ENCODE data around the gene ZNF440.
A peak's percentile ranks its signal among the peaks of the same experiment; 100 is the strongest.
"Not testable (repeated sequence)": the region's sequence is repeated elsewhere in the genome, so short reads cannot be mapped to it uniquely, and the experiment has no call there.

Gene ZNF440

GRCh38 chr19:11828957-11829876 lies 15.1 kb downstream of the ZNF440 start:
- DNase-seq: not testable (repeated sequence)

DNA sequence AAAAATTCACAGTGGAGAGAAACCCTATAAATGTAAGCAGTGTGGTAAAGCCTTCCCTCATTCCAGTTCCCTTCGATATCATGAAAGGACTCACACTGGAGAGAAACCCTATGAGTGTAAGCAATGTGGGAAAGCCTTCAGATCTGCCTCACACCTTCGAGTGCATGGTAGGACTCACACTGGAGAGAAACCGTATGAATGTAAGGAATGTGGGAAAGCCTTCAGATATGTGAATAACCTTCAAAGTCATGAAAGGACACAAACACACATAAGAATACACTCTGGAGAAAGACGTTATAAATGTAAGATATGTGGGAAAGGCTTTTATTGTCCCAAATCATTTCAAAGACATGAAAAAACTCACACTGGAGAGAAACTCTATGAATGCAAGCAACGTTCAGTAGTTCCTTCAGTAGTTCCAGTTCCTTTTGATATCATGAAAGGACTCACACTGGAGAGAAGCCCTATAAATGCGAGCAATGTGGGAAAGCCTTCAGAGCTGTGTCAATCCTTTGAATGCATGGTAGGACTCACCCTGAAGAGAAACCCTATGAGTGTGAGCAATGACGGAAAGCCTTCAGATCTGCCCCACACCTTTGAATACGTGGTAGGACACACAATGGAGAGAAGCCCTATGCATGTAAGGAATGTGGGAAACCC lies 18.3 kb downstream of the ZNF440 start:
- DNase-seq: no peak

DNA sequence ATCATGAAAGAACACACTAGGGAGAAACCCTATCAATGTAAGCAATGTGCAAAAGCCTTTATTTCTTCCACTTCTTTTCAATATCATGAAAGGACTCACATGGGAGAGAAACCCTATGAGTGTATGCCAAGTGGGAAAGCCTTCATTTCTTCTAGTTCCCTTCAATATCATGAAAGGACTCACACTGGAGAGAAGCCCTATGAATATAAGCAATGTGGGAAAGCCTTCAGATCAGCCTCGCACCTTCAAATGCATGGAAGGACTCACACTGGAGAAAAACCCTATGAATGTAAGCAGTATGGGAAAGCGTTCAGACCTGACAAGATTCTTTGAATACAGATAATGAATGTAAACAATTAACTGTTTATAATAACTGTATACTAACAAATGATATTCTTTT lies 19.5 kb downstream of the ZNF440 start:
- DNase-seq: no peak

DNA sequence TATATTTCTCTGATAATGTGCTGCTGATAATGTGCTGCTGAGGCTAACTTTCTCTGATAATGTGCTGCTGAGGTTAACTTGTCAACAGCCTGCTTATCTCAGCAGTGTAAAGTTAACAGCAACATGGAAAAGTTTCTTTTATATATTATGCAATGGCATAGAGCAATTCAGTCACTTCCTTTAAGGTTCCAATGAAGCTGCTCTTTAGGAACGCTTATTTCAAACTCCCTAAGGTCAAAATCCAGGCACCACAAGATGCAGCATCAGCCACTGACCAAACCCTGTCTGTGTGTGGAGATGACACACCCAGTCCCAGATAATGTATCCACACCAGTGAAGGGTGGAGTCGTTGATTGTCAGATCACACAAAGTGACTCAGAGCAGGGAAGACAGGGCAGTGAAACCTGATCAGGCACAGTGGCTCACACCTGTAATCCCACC lies 21.6 kb downstream of the ZNF440 start:
- DNase-seq: not testable (repeated sequence)

GRCh38 chr19:11843722-11844121 lies 29.6 kb downstream of the ZNF440 start:
- DNase-seq: no peak

- not testable (repeated sequence) for DNase-seq
Measured at GRCh38 chr19:11847615-11848014, 33.5 kb downstream of the ZNF440 start.

- no peak for DNase-seq
Measured at GRCh38 chr19:11848200-11848593, 34.1 kb downstream of the ZNF440 start.

- peak; percentile 71 for DNase-seq
Measured at GRCh38 chr19:11848594-11849469, 34.8 kb downstream of the ZNF440 start, which contains the start of gene ZNF439. TSS of gene ZNF439 (plus strand) at chr19:11848726. CDS start at chr19:11848868, 142 bp downstream.

DNA sequence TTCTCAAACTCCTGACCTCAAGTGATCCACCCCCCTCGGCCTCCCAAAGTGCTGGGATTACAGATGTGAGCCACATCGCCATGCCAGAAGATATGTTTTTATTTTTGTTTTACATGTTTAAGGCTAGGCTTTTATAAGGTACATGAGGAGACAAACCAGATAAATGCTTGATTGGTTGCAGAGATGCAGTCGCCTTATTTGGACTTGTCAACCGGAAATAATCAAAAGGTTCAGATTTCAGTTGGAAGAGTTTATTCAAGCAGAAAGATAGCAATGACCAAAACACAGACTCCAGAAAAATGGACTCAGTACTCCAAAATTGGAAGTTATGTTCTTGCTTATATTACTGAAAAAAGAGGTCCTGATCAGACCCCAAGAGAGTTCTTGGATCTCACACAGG lies 36.2 kb downstream of the ZNF440 start:
- DNase-seq: not testable (repeated sequence)

DNA sequence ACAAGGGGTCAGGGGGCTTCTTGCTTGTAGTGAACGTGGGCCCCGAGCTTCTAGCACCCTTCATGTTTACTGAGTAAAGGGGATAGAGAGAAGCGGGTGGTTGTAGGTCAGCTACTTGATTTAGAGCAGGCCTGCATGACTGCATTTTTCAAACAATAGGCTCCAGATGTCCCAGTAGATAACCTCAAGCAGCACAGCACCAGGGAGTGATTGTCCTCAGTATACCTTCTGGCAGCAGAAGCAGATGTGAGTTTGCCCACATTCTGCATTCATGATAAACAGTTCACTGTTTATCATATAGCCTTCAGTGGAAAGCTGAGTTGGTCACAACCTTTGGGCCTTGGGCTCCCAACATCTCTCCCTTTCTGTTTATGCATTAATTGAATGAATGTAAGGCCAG lies 39.3 kb downstream of the ZNF440 start:
- DNase-seq: no peak

- DNase-seq: no peak
Measured at GRCh38 chr19:11856596-11857250, 42.6 kb downstream of the ZNF440 start.

DNA sequence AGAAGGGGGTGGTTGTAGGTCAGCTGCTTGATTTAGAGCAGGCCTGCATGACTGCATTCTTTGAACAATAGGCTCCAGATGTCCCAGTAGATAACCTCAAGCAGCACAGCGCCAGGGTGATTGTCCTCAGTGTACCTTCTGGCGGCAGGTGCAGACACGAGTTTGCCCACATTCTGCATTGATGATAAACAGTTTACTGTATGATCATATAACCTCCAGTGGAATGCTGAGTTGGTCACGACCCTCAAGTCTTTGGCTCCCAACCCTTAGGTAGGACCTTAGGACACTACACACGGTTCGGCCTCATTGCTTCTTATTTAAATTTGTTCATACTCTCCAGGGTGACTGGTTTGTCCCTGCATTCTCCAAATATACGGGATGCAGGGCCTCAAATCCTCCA lies 46.6 kb downstream of the ZNF440 start:
- DNase-seq: no peak

DNA sequence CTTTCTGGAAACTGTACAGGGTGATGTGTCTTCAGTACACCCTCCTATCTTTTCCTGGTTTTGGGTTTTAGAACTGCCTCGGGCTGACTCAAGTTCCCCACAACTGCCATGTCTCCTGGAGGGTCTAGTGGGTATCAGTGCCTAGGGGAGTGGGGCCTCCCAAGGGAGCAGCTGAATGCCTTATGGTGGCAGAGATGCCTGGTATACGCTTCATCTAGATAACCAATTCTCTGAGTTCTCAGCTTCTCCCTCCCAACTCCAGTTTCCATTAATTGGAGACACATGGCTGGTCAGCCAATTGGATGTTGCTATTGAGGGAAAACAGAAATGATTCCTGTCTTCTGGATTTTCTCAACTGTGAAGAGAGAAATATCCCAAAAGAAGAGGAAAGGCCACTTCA lies 47.2 kb downstream of the ZNF440 start:
- no peak for DNase-seq

- not testable (repeated sequence) for DNase-seq
Measured at GRCh38 chr19:11867766-11868165, 53.7 kb downstream of the ZNF440 start.

DNA sequence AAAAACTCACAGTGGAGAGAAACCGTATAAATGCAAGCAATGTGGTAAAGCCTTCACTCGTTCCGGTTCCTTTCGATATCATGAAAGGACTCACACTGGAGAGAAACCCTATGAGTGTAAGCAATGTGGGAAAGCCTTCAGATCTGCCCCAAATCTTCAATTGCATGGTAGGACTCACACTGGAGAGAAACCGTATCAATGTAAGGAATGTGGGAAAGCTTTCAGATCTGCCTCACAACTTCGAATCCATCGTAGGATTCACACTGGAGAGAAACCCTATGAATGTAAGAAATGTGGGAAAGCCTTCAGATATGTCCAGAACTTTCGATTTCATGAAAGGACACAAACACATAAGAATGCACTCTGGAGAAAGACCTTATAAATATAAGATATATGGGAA lies 54.1 kb downstream of the ZNF440 start:
- no peak for DNase-seq

DNA sequence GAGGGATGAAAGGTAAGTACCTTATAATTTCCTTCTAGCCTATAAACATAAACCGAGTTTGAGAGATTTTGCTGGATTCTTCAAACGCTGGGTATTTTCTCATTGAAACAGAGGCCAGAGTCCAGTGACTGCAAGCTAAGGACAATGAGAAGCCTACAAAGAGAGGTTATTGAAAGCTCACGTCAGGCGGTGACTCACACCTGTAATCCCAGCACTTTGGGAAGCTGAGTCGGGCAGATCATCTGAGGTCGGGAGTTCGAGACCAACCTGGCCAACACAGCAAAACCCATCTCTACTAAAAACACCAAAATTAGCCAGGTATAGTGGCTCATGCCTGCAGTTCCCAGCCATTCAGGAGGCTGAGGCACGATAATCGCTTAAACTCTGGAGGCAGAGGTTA lies 58.6 kb downstream of the ZNF440 start:
- no peak for DNase-seq

DNA sequence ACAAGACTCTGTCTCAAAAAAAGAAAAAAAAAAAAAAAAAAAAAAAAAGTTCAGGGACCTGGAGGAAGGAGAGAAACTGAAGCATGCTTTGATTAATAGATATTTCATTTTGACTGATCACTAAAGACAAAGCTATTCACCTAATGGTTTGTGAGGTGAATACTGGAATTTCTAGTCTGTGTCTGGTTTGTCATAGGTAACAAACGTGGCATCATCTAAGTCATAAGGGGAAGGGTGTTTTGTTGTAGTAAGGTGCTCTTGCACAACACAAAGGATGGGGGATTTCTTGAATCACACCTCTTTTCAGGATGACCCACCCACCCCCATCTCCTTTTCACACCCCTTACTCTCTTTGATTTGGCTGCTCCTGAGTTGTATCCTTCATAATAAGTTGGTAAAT lies 59.7 kb downstream of the ZNF440 start:
- no peak for DNase-seq

DNA sequence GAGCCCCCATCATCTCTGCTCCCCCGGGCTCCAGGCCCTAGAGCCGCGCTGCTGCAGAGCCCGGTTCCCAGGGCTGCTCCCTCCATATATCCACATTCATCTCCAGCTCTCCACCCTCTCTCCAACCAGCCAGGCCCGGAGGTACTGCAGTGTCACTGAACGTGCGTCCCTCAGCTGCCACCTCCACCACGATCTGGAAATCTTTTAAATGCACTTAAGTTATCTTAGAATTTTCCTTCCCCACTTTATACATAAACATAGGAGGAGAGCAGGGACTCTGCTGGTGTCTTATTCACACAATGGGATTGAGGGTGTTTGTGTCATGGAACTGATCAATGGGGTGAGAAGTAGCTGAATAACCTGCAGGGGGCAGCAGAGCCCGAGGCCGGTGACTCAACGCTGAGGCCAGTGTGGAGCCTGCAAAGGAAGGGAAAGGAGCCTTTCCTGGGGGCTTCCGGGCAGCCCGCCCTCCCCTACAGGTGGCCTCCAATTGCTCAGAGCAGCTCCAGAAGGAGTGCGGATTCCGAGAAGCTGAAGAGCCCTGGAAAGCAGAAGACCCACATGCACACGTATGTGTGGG lies 65.7 kb downstream of the ZNF440 start:
- not testable (repeated sequence) for DNase-seq

DNA sequence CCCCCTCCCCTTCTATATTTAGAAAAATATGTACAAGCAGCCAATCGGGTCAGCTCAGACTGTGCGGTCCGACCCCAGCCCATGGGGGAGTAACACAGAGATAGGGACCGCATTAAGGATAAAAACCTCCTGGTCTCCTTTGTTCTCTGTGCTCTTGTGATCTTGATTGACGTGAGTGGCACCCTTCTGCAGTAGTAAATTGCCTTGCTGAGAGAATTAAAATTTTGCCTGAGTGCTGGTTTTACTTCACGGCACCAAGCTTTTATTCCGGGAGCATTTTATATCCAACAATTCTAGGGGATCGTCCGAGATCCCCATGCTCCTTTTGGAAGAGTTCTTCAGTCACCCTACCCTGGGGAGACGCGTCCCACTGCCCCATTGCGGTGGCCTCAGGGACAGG lies 66.5 kb downstream of the ZNF440 start:
- DNase-seq: no peak

GRCh38 chr19:11881151-11881800 lies 67.2 kb downstream of the ZNF440 start:
- peak; percentile 1 for DNase-seq

DNA sequence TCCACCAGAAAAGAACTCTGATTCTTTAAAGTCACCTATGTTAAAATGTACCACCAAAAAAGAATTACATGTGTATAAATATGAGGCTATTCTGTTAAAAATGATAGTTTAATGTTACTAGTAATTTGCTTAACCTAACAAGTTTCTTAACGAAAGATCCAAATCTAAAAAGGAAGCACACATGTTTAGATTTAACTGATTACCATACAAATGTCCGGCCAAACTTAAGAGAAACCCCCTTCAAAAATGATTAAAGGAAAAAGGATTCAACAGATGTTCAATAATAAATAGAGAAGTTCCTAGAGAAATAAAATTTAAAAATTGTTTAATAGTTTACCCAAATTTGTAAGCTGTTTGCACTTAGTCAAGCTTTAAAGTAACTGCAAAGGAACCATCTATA lies 68.5 kb downstream of the ZNF440 start:
- DNase-seq: no peak

Data from NCI-H1417 treated with DMSO at 0.1 percent for 48 hours (cell line).